A549 (cell line): ENCODE data around the gene HLCS. TPM values are rescaled to one million over a fixed set of nuclear protein-coding genes. Genes with fewer than 3 reads are reported as not detected.
A peak's percentile ranks its signal among the peaks of the same experiment; 100 is the strongest.

Experiments used
- ATAC-seq, 2 experiments: fragments of 200-7000 bp in 1 of 2; fragments of >200 bp in 1 of 2; cut with Nextera tagmentation in 1 of 2; cut with Tn5 transposase in 1 of 2; 3 replicates each; pipeline versions ENCODE4 v1.8.0 to v1.9.1; 2018 to 2020; ENCODE audit warnings: mild to moderate bottlenecking in 1 of 2, moderate library complexity in 1 of 2
- CTCF ChIA-PET: fragments of 300-600 bp; sonication (Branson Sonifier 250); formaldehyde crosslinking; extraction: SDS; loops from one replicate; lab custom pipeline; 2021; ENCODE audit warnings: antibody characterized with exemption, inconsistent platforms; lab: Yijun Ruan, JAX
- POLR2A ChIA-PET: fragments of 350-600 bp; formaldehyde crosslinking; extraction: SDS; loops from one replicate; lab custom pipeline; 2021; ENCODE audit warnings: antibody characterized with exemption, inconsistent platforms; lab: Yijun Ruan, JAX
- DNase-seq, 2 experiments: peaks; one replicate each; pipeline versions ENCODE4 v3.0.0 to v3.0.0-alpha.2; 2011 to 2016; ENCODE audit warnings: low read depth in 1 of 2, low spot score in 1 of 2
- FAIRE-seq: peaks from 2 replicates; lab custom pipeline; 2011; peaks lifted over from hg19 to GRCh38; lab: Jason Lieb, UNC
- H3K27ac ChIP-seq, 2 experiments: fragments of >200 bp; sonication (Bioruptor Twin); formaldehyde crosslinking; 3 replicates each; pipeline ENCODE4 v1.5.1; 2016 to 2017
- H3K4me1 ChIP-seq: fragments of >200 bp; sonication (Bioruptor Twin); formaldehyde crosslinking; 3 replicates; pipeline ENCODE4 v1.6.1; 2016
- H3K4me2 ChIP-seq: fragments of >200 bp; sonication (Bioruptor Twin); formaldehyde crosslinking; 3 replicates; pipeline ENCODE4 v1.6.1; 2016
- H3K4me3 ChIP-seq: fragments of >200 bp; sonication (Bioruptor Twin); formaldehyde crosslinking; 3 replicates; pipeline ENCODE4 v1.5.1; 2016
- H3K9me3 ChIP-seq: fragments of >200 bp; sonication (Bioruptor Twin); formaldehyde crosslinking; 3 replicates; pipeline ENCODE4 v1.6.1; 2016
- CBX2 ChIP-seq: fragments of 200-600 bp; sonication (generic); IDR thresholded peaks from 2 replicates; pipeline ENCODE4 v1.6.1; 2016; ENCODE audit warnings: low read depth, mild to moderate bottlenecking, borderline replicate concordance
- CBX8 ChIP-seq: fragments of 200-600 bp; sonication (generic); IDR thresholded peaks from 2 replicates; pipeline ENCODE4 v1.6.1; 2016
- CHD2 ChIP-seq: fragments of 150-350 bp; IDR thresholded peaks from 2 replicates; pipeline ENCODE4 v1.6.1; 2014; ENCODE audit warnings: low read length; ENCODE audit not compliant: partially characterized antibody
- CHD4 ChIP-seq: fragments of 200-600 bp; sonication (generic); IDR thresholded peaks from 2 replicates; pipeline ENCODE4 v1.6.1; 2016; ENCODE audit warnings: antibody characterized with exemption, mild to moderate bottlenecking, borderline replicate concordance
- EHMT2 ChIP-seq: fragments of 200-600 bp; sonication (generic); IDR thresholded peaks from 2 replicates; pipeline ENCODE4 v1.6.1; 2016; ENCODE audit warnings: antibody characterized with exemption, low read depth, mild to moderate bottlenecking, moderate library complexity
- EP300 ChIP-seq, 2 experiments: fragments of >200 bp; sonication (Bioruptor Twin); formaldehyde crosslinking; IDR thresholded peaks; 2 replicates in 1 of 2; 3 replicates in 1 of 2; pipeline ENCODE4 v1.6.1; 2016 to 2017
- FOSB ChIP-seq: fragments of 250-450 bp; sonication (Bioruptor Pico); IDR thresholded peaks from 2 replicates; pipeline ENCODE4 v1.5.0; 2020; ENCODE audit warnings: mild to moderate bottlenecking, moderate library complexity
- HEYL ChIP-seq: fragments of 250-450 bp; sonication (Bioruptor Pico); IDR thresholded peaks from 2 replicates; pipeline ENCODE4 v1.8.0; 2021; ENCODE audit warnings: mild to moderate bottlenecking, moderate library complexity
- HOXB5 ChIP-seq: fragments of 250-450 bp; sonication (Bioruptor Pico); IDR thresholded peaks from 2 replicates; pipeline ENCODE4 v1.5.0; 2020; ENCODE audit warnings: mild to moderate bottlenecking, moderate library complexity
- JUN ChIP-seq, 2 experiments: fragments of >200 bp; sonication (Bioruptor Twin); formaldehyde crosslinking; IDR thresholded peaks; 2 replicates in 1 of 2; 3 replicates in 1 of 2; pipeline ENCODE4 v1.6.1; 2016 to 2017
- JUNB ChIP-seq: fragments of >200 bp; sonication (Bioruptor Twin); formaldehyde crosslinking; IDR thresholded peaks from 2 replicates; pipeline ENCODE4 v1.6.1; 2016
- MAFK ChIP-seq: fragments of 450-650 bp; IDR thresholded peaks from 2 replicates; pipeline ENCODE4 v1.6.1; 2014; ENCODE audit not compliant: partially characterized antibody
- MYC ChIP-seq: IDR thresholded peaks from 2 replicates; pipeline ENCODE4 v1.6.1; 2012; ENCODE audit warnings: mild to moderate bottlenecking, inconsistent platforms, low read length, improper control_type of control experiment, borderline replicate concordance
- NPAS2 ChIP-seq: fragments of 250-450 bp; sonication (Bioruptor Pico); IDR thresholded peaks from 2 replicates; pipeline ENCODE4 v1.8.0; 2022; ENCODE audit warnings: mild to moderate bottlenecking, moderate library complexity, borderline replicate concordance
- NR3C1 ChIP-seq: fragments of >200 bp; sonication (Bioruptor Twin); formaldehyde crosslinking; IDR thresholded peaks from 3 replicates; pipeline ENCODE4 v1.6.1; 2017
- PHF8 ChIP-seq: fragments of 200-600 bp; sonication (generic); IDR thresholded peaks from 2 replicates; pipeline ENCODE4 v1.6.1; 2016; ENCODE audit warnings: low read depth, mild to moderate bottlenecking, antibody characterized with exemption, moderate library complexity, borderline replicate concordance
- POLR2A ChIP-seq: IDR thresholded peaks from 2 replicates; pipeline ENCODE4 v1.6.1; 2012; ENCODE audit warnings: mild to moderate bottlenecking, low read length
- POLR2AphosphoS2 ChIP-seq: conservative IDR thresholded peaks from 2 replicates; pipeline ENCODE4 v1.6.1; 2012; ENCODE audit warnings: low read length, improper control_type of control experiment, inconsistent platforms
- RARB ChIP-seq: fragments of 250-450 bp; sonication (Bioruptor Pico); IDR thresholded peaks from 2 replicates; pipeline ENCODE4 v1.8.0; 2021; ENCODE audit warnings: mild to moderate bottlenecking, moderate library complexity
- RCOR1 ChIP-seq: fragments of 150-350 bp; IDR thresholded peaks from 2 replicates; pipeline ENCODE4 v1.6.1; 2014; ENCODE audit warnings: antibody characterized with exemption, low read length, low read depth
- RFX5 ChIP-seq: fragments of 450-650 bp; IDR thresholded peaks from 2 replicates; pipeline ENCODE4 v1.7.1; 2014; ENCODE audit warnings: antibody characterized with exemption, mild to moderate bottlenecking, moderate library complexity
- RNF2 ChIP-seq: fragments of 200-600 bp; sonication (generic); IDR thresholded peaks from 2 replicates; pipeline ENCODE4 v1.6.1; 2016; ENCODE audit warnings: low read depth, mild to moderate bottlenecking, antibody characterized with exemption, moderate library complexity, borderline replicate concordance
- SMC3 ChIP-seq: fragments of >200 bp; sonication (Bioruptor Twin); formaldehyde crosslinking; IDR thresholded peaks from 3 replicates; pipeline ENCODE4 v1.6.1; 2018; ENCODE audit warnings: inconsistent platforms
- ZSCAN20 ChIP-seq: fragments of 250-450 bp; sonication (Bioruptor Pico); IDR thresholded peaks from 2 replicates; pipeline ENCODE4 v1.8.0; 2022; ENCODE audit warnings: mild to moderate bottlenecking, moderate library complexity
- WGBS: methylation state at CpG from one replicate; pipeline ENCODE4 v1.1.6; 2017; ENCODE audit errors: missing lambda C conversion rate; 5-methylcytosine and 5-hydroxymethylcytosine counted together
- polyA plus RNA-seq, 4 experiments: library from polyadenylated mRNA; depleted of rRNA in 3 of 4; stranded (reverse); fragments of >200 nt; fragmentation: RNase III in 1 of 4; extraction: RNeasy Plus Mini Kit Qiagen cat#74134 plus additional on column Dnase treatment in 1 of 4; gene quantifications; 2 replicates in 3 of 4; 3 replicates in 1 of 4; pipeline ENCODE4 v1.2.3, GENCODE V29; 2011 to 2017
- TF ChIP-seq, protein P1 (sequence below): fragments of 250-450 bp; sonication (Bioruptor Pico); IDR thresholded peaks from 2 replicates; pipeline ENCODE4 v1.5.0; 2021; ENCODE audit warnings: mild to moderate bottlenecking, moderate library complexity, borderline replicate concordance
- TF ChIP-seq, protein P2 (sequence below): IDR thresholded peaks from 2 replicates; pipeline ENCODE4 v1.6.1; 2012
- TF ChIP-seq, protein P3 (sequence below): fragments of 150-350 bp; IDR thresholded peaks from 2 replicates; pipeline ENCODE4 v1.6.1; 2014; ENCODE audit warnings: low read depth, mild to moderate bottlenecking, low read length
- TF ChIP-seq, protein P4 (sequence below): IDR thresholded peaks from 2 replicates; pipeline ENCODE4 v1.6.1; 2012
- TF ChIP-seq, protein P5 (sequence below): fragments of >200 bp; sonication (Bioruptor Twin); formaldehyde crosslinking; IDR thresholded peaks from 3 replicates; pipeline ENCODE4 v1.5.1; 2016

HLCS gene
- polyA plus RNA-seq, 2 of the 4 experiments (the other 2 are of a cell fraction), result 8.4 to 24.3 TPM

DNA sequence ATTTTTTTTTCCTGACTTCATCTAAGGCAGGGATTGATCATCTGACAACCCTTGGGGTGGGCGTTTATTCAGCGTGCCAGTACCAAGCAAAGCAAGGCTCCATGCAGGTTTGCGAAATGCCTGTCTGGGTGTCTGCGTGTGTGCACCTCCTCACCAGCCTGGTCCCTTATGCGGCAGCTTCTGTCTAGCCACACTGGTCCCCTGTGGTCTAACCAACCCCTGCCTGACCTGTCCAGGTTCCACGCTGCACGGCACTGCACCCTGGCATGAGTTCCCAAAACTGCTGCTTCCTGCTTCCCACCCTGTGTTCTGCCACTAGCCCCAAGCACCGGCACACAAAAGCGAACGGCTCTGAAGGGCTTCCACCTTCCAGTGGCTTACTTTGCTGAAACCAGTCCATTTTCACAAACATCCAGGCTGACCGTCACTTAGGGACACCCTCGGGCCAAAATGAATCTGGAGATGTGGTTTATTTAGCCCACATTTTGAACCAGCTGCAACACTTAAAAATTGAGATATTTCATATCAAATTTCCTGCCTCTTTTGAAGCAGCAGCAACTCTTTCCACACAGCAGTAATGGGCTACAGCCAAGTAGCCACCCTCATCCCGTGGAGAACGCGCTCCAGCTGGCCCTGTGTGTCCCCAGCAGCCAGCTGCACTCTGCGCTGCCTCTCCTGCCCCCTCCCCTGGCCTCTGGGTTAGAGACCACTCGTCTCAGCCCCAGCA is 55.7 kb downstream of the HLCS start (continued):
- TF ChIP-seq, protein P1, sequence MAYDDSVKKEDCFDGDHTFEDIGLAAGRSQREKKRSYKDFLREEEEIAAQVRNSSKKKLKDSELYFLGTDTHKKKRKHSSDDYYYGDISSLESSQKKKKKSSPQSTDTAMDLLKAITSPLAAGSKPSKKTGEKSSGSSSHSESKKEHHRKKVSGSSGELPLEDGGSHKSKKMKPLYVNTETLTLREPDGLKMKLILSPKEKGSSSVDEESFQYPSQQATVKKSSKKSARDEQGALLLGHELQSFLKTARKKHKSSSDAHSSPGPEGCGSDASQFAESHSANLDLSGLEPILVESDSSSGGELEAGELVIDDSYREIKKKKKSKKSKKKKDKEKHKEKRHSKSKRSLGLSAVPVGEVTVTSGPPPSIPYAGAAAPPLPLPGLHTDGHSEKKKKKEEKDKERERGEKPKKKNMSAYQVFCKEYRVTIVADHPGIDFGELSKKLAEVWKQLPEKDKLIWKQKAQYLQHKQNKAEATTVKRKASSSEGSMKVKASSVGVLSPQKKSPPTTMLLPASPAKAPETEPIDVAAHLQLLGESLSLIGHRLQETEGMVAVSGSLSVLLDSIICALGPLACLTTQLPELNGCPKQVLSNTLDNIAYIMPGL (CRISPR knock-in tag), result no peak
- TF ChIP-seq HEYL (CRISPR knock-in tag), result 0 out of 2 replicates have a peak, but pooled peaks have one; percentile 72
- peak in 1 of 2 experiments; percentile 66; a peak in 2 of 5 replicates for TF ChIP-seq EP300 (IDR thresholded peaks at IDR 0.05)
- peak; percentile 86 for TF ChIP-seq RARB (CRISPR knock-in tag)
- no peak for TF ChIP-seq MYC

DNA sequence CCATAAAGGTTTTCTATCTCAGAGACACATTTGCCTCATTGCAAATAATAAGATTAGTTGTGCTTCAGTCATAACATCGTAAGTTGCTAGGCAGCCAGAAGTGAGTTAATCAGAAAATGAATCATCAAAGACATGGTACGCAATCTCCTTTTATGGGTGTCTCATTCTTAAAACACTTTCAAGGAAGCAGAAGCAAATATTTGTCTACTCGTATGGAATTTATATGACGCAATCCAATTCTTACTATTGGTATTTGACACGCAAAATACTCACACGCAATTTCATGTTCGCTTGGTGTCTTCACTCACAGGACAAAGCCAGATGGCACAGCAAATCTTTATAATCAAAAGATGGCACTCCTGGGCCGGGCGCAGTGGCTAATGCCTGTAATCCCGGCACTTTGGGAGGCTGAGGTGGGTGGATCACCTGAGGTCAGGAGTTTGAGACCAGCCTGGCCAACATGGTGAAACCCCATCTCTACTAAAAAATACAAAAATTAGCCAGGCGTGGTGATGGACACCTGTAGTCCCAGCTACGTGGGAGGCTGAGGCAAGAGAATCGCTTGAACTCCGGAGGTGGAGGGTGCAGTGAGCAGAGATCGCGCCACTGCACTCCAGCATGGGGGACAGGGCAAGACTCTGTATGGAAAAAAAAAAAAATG is 56.4 kb downstream of the HLCS start:
- WGBS, result 4% methylated on average over 16 of the region's 16 CpGs
- peak overlapping the region; percentile 62 for H3K4me2 ChIP-seq
- no peak overlapping the region for H3K4me3 ChIP-seq
- peak overlapping the region; percentile 93 to 95 for H3K27ac ChIP-seq
- peaks cover 43% of the 10 kb centered on the region for H3K4me1 ChIP-seq
- ChIA-PET CTCF (interaction anchor here (0.6 to 1.0 kb wide), 2 partner anchors 52 to 209 kb away, joined by 3 read pairs; no protein-coding TSS in a partner anchor), POLR2A (interaction anchor here (0.6 kb wide), 1 partner anchor 26 kb away, joined by 3 read pairs; no protein-coding TSS in a partner anchor)
- DNase-seq (peak; percentile 61 to 98), ATAC-seq (peak; percentile 81 to 92), FAIRE-seq (peak; percentile 70)
- 0 out of 3 replicates have a peak, but pooled peaks cover 4% of the 10 kb centered on the region for H3K9me3 ChIP-seq
- no peak for TF ChIP-seq POLR2AphosphoS2
- no peak for TF ChIP-seq MYC
- TF ChIP-seq RFX5, result no peak
- TF ChIP-seq CBX2, result no peak
- peak; percentile 30; the same call in 1 of the 3 replicates for TF ChIP-seq SMC3
- TF ChIP-seq, protein P2, sequence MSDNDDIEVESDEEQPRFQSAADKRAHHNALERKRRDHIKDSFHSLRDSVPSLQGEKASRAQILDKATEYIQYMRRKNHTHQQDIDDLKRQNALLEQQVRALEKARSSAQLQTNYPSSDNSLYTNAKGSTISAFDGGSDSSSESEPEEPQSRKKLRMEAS, result peak; percentile 55
- no peak for TF ChIP-seq RNF2
- TF ChIP-seq CHD4, result no peak
- TF ChIP-seq RCOR1, result no peak
- TF ChIP-seq HOXB5, result peak; percentile 68; the same call in 1 of the 2 replicates
- TF ChIP-seq, protein P3, sequence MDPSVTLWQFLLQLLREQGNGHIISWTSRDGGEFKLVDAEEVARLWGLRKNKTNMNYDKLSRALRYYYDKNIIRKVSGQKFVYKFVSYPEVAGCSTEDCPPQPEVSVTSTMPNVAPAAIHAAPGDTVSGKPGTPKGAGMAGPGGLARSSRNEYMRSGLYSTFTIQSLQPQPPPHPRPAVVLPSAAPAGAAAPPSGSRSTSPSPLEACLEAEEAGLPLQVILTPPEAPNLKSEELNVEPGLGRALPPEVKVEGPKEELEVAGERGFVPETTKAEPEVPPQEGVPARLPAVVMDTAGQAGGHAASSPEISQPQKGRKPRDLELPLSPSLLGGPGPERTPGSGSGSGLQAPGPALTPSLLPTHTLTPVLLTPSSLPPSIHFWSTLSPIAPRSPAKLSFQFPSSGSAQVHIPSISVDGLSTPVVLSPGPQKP, result no peak
- TF ChIP-seq, protein P4, sequence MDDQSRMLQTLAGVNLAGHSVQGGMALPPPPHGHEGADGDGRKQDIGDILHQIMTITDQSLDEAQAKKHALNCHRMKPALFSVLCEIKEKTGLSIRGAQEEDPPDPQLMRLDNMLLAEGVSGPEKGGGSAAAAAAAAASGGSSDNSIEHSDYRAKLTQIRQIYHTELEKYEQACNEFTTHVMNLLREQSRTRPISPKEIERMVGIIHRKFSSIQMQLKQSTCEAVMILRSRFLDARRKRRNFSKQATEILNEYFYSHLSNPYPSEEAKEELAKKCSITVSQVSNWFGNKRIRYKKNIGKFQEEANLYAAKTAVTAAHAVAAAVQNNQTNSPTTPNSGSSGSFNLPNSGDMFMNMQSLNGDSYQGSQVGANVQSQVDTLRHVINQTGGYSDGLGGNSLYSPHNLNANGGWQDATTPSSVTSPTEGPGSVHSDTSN, result peak; percentile 69; the same call in 1 of the 2 replicates
- TF ChIP-seq POLR2A, result no peak
- no peak for TF ChIP-seq PHF8
- TF ChIP-seq NPAS2, result no peak
- peak; percentile 94 to 95 for TF ChIP-seq JUN (IDR thresholded peaks at IDR 0.05)
- no peak for TF ChIP-seq NR3C1
- TF ChIP-seq FOSB (CRISPR knock-in tag), result no peak
- no peak for TF ChIP-seq EHMT2
- TF ChIP-seq, protein P1 (CRISPR knock-in tag), result no peak
- TF ChIP-seq JUNB, result peak; percentile 95
- TF ChIP-seq CBX8, result no peak
- peak; percentile 66 for TF ChIP-seq MAFK
- peak; percentile 34; the same call in 1 of the 2 replicates for TF ChIP-seq ZSCAN20 (CRISPR knock-in tag)
- TF ChIP-seq CHD2, result no peak
- TF ChIP-seq, protein P5, sequence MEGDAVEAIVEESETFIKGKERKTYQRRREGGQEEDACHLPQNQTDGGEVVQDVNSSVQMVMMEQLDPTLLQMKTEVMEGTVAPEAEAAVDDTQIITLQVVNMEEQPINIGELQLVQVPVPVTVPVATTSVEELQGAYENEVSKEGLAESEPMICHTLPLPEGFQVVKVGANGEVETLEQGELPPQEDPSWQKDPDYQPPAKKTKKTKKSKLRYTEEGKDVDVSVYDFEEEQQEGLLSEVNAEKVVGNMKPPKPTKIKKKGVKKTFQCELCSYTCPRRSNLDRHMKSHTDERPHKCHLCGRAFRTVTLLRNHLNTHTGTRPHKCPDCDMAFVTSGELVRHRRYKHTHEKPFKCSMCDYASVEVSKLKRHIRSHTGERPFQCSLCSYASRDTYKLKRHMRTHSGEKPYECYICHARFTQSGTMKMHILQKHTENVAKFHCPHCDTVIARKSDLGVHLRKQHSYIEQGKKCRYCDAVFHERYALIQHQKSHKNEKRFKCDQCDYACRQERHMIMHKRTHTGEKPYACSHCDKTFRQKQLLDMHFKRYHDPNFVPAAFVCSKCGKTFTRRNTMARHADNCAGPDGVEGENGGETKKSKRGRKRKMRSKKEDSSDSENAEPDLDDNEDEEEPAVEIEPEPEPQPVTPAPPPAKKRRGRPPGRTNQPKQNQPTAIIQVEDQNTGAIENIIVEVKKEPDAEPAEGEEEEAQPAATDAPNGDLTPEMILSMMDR, result no peak
